ENCODE data around the gene UXT. TPM values are rescaled to one million over a fixed set of nuclear protein-coding genes. Genes with fewer than 3 reads are reported as not detected.

UXT gene
- total and polyA plus RNA-seq, 9 of the 15 experiments (the other 6 are each of a cell fraction or from before 2014, with no cell fraction given): 141 to 300 (median 204) TPM

GRCh38 chrX:47612418-47612817, 46.6 kb downstream of the UXT start:
- in situ Hi-C loops (cut with MboI) (no loop called here), intact Hi-C loops (cut with micrococcal nuclease) (no loop called here)
- no TSS peak for BruUV-seq (replicated peaks)
- TF ChIP-seq SAFB2 (IDR thresholded peaks at IDR 0.05; ENCODE audit: borderline replicate concordance, low read depth, low read length, severe bottlenecking) (no peak), POLR3A (IDR thresholded peaks at IDR 0.05; ENCODE audit: borderline replicate concordance, extremely low read depth, insufficient read depth, insufficient read length) (no peak), FOXA1 (IDR thresholded peaks at IDR 0.05; ENCODE audit: borderline replicate concordance) (no peak), ILK (tag; IDR thresholded peaks at IDR 0.05; ENCODE audit: borderline replicate concordance, low read depth) (no peak), MTA3 (IDR thresholded peaks at IDR 0.05; ENCODE audit: borderline replicate concordance) (no peak), HMBOX1 (IDR thresholded peaks at IDR 0.05) (no peak), RBM17 (IDR thresholded peaks at IDR 0.05; ENCODE audit: borderline replicate concordance, low read depth, low read length) (no peak)
- Histone ChIP-seq H3K36me3 (ENCODE audit: control insufficient read depth, insufficient read depth, low read length) (no peaks in the 10 kb centered on the region), H3K79me2 (ENCODE audit: control insufficient read depth, insufficient read depth, low read length) (no peaks in the 10 kb centered on the region), H3K9me3 (replicated peaks; ENCODE audit: control insufficient read depth, insufficient read depth, low read depth, low read length) (0 out of 2 replicates have a peak, but pooled peaks cover 2% of the 10 kb centered on the region), H3K4me2 (ENCODE audit: insufficient read depth, low read length) (no peak overlapping the region), H2AFZ (ENCODE audit: low read depth, low read length) (no peak overlapping the region), H3K4me1 (replicated peaks in 1 of 2; ENCODE audit: control insufficient read depth in 2 of 2, insufficient read depth in 2 of 2, low read length in 2 of 2) (peaks cover 7% of the 10 kb centered on the region in 2 experiments; a peak in 4 of 5 replicates), H3K4me3 (no peak overlapping the region), H4K20me1 (replicated peaks; ENCODE audit: control insufficient read depth, insufficient read depth, low read length) (no peaks in the 10 kb centered on the region), H3K27me3 (ENCODE audit: control insufficient read depth in 2 of 2, insufficient read depth in 2 of 2, low read length in 2 of 2) (peaks cover 0 to 14% of the 10 kb centered on the region in 2 experiments; a peak in 3 of 5 replicates), H3K9ac (ENCODE audit: insufficient read depth in 1 of 2, low read depth in 2 of 2, low read length in 2 of 2) (no peak overlapping the region), H3K27ac (ENCODE audit: extremely low read depth, low read depth, low read length) (no peak overlapping the region), H3K9me1 (ENCODE audit: control insufficient read depth, insufficient read depth, low read length) (no peaks in the 10 kb centered on the region)
- POLR2A ChIA-PET: interaction anchor here (0.5 kb wide), 1 partner anchor 29 kb away, joined by 3 read pairs; no protein-coding TSS in a partner anchor
- no peak for ATAC-seq
- no peak for DNase-seq (ENCODE audit: extremely low read depth in 1 of 4, low spot score in 3 of 4)
- CTCF ChIA-PET (ENCODE audit: low intra/inter-chr PET ratio): no interaction called here
- no peak for FAIRE-seq
